IMR-90 (cell line): ENCODE data around the gene NBPF12. TPM values are rescaled to one million over a fixed set of nuclear protein-coding genes. Genes with fewer than 3 reads are reported as not detected.
"Not testable (repeated sequence)": the region's sequence is repeated elsewhere in the genome, so short reads cannot be mapped to it uniquely, and the experiment has no call there.

Source experiments
- ATAC-seq: fragments of 200-7000 bp; cut with Tn5 transposase; 2 replicates; pipeline ENCODE4 v1.9.1; 2020; ENCODE audit warnings: low read depth, mild to moderate bottlenecking, moderate library complexity
- BruUV-seq: library from RNA; stranded (reverse); fragments of 400-500 nt; replicated peaks from 2 replicates; lab custom pipeline; 2021; lab: Mats Ljungman, UMichigan
- CTCF ChIA-PET: fragments of 300-600 bp; formaldehyde crosslinking; extraction: SDS; loops from one replicate; lab custom pipeline; 2021; ENCODE audit warnings: antibody characterized with exemption; lab: Yijun Ruan, JAX
- POLR2A ChIA-PET: fragments of 300-600 bp; sonication (Branson Sonifier 250); formaldehyde crosslinking; loops from one replicate; lab custom pipeline; 2022; ENCODE audit warnings: antibody characterized with exemption; ENCODE audit not compliant: unreplicated experiment; lab: Charles Lee
- DNase-seq: peaks from one replicate; pipeline ENCODE4 v3.0.0; 2013
- H2AFZ ChIP-seq: replicated peaks from 2 replicates; pipeline ENCODE3; 2013; ENCODE audit warnings: low read length, mild to moderate bottlenecking; ENCODE audit not compliant: poor library complexity
- H2AK5ac ChIP-seq: 2 replicates; pipeline ENCODE4 v1.6.1; 2013; ENCODE audit warnings: low read depth, low read length, inconsistent platforms
- H2AK9ac ChIP-seq: replicated peaks from 2 replicates; pipeline ENCODE3; 2013; ENCODE audit warnings: mild to moderate bottlenecking, low read depth, low read length, moderate library complexity; ENCODE audit not compliant: poor library complexity
- H2BK120ac ChIP-seq: 2 replicates; pipeline ENCODE4 v1.6.1; 2013; ENCODE audit warnings: low read depth, low read length, inconsistent platforms
- H2BK15ac ChIP-seq: 3 replicates; pipeline ENCODE4 v1.6.1; 2013; ENCODE audit warnings: low read depth, low read length, inconsistent platforms
- H2BK20ac ChIP-seq: 2 replicates; pipeline ENCODE4 v1.6.1; 2013; ENCODE audit warnings: low read depth, mild to moderate bottlenecking, inconsistent platforms, low read length, moderate library complexity
- H2BK5ac ChIP-seq: 2 replicates; pipeline ENCODE4 v1.6.1; 2013; ENCODE audit warnings: mild to moderate bottlenecking, low read depth, low read length, inconsistent platforms; ENCODE audit not compliant: poor library complexity, severe bottlenecking
- H3K14ac ChIP-seq: replicated peaks from 2 replicates; pipeline ENCODE4 v1.6.1; 2013; ENCODE audit warnings: low read depth, low read length, inconsistent platforms
- H3K18ac ChIP-seq: 2 replicates; pipeline ENCODE4 v1.6.1; 2013; ENCODE audit warnings: low read depth, low read length, control low read depth
- H3K23ac ChIP-seq: 2 replicates; pipeline ENCODE4 v1.6.1; 2013; ENCODE audit warnings: low read depth, low read length, inconsistent platforms
- H3K27ac ChIP-seq: 2 replicates; pipeline ENCODE4 v1.5.1; 2013; ENCODE audit warnings: mild to moderate bottlenecking, control low read depth, low read length; ENCODE audit not compliant: insufficient read depth
- H3K27me3 ChIP-seq: 2 replicates; pipeline ENCODE4 v1.6.1; 2013; ENCODE audit warnings: low read length; ENCODE audit not compliant: control insufficient read depth, insufficient read depth
- H3K36me3 ChIP-seq: 2 replicates; pipeline ENCODE4 v1.6.1; 2013; ENCODE audit warnings: low read length, mixed read lengths; ENCODE audit not compliant: control insufficient read depth, insufficient read depth
- H3K4ac ChIP-seq: 2 replicates; pipeline ENCODE4 v1.6.1; 2013; ENCODE audit warnings: low read depth, low read length, inconsistent platforms
- H3K4me1 ChIP-seq: 2 replicates; pipeline ENCODE4 v1.6.1; 2013; ENCODE audit warnings: low read length, mixed read lengths; ENCODE audit not compliant: control insufficient read depth, insufficient read depth
- H3K4me2 ChIP-seq: 2 replicates; pipeline ENCODE4 v1.6.1; 2013; ENCODE audit warnings: low read depth, mild to moderate bottlenecking, control low read depth, low read length, moderate library complexity
- H3K4me3 ChIP-seq: 2 replicates; pipeline ENCODE4 v1.5.1; 2013; ENCODE audit warnings: low read depth, mild to moderate bottlenecking, control low read depth, low read length, moderate library complexity; ENCODE audit not compliant: insufficient read depth
- H3K56ac ChIP-seq: 2 replicates; pipeline ENCODE4 v1.6.1; 2013; ENCODE audit warnings: low read length, inconsistent platforms; ENCODE audit not compliant: insufficient read depth; ENCODE audit errors: extremely low read depth
- H3K79me1 ChIP-seq, 2 experiments: 2 replicates each; pipeline ENCODE4 v1.6.1; 2013; ENCODE audit warnings: low read length in 2 of 2, inconsistent platforms in 1 of 2, low read depth in 1 of 2
- H3K9ac ChIP-seq: 2 replicates; pipeline ENCODE4 v1.6.1; 2013; ENCODE audit warnings: low read depth, low read length, control low read depth
- H3K9me1 ChIP-seq: 2 replicates; pipeline ENCODE4 v1.6.1; 2013; ENCODE audit warnings: low read length, inconsistent platforms; ENCODE audit not compliant: insufficient read depth
- H3K9me3 ChIP-seq: 2 replicates; pipeline ENCODE4 v1.6.1; 2013; ENCODE audit warnings: low read length; ENCODE audit not compliant: control insufficient read depth, insufficient read depth
- H4K20me1 ChIP-seq: 2 replicates; pipeline ENCODE4 v1.6.1; 2013; ENCODE audit warnings: low read length, inconsistent platforms; ENCODE audit not compliant: insufficient read depth
- H4K5ac ChIP-seq: 2 replicates; pipeline ENCODE4 v1.6.1; 2013; ENCODE audit warnings: mild to moderate bottlenecking, low read depth, low read length, control low read depth
- H4K8ac ChIP-seq, 2 experiments: 2 replicates each; pipeline ENCODE4 v1.6.1; 2013; ENCODE audit warnings: low read depth in 2 of 2, low read length in 2 of 2, control low read depth in 1 of 2, inconsistent platforms in 1 of 2
- H4K91ac ChIP-seq: 2 replicates; pipeline ENCODE4 v1.6.1; 2013; ENCODE audit warnings: low read depth, low read length, inconsistent platforms; ENCODE audit not compliant: insufficient read depth
- WGBS, 2 experiments: methylation state at CpG; one replicate each; pipeline versions ENCODE4 v1.1.5 to v1.1.7; 2013; ENCODE audit warnings: missing lambda C conversion rate in 2 of 2; ENCODE audit not compliant: insufficient read length in 1 of 2; ENCODE audit errors: extremely low coverage in 2 of 2; 5-methylcytosine and 5-hydroxymethylcytosine counted together
- dilution Hi-C: fragments of 300-500 bp; cut with HindIII; formaldehyde crosslinking; loops from one replicate; pipeline ENCODE4 v1.14.3; 2018; ENCODE audit warnings: low sequenced_read_pairs; ENCODE audit not compliant: unreplicated experiment
- in situ Hi-C: fragments of 300-500 bp; cut with MboI; formaldehyde crosslinking; loops from 3 replicates; pipeline ENCODE4 v1.14.3; 2019; ENCODE audit warnings: low sequenced_read_pairs, inconsistent platforms, mixed read lengths
- intact Hi-C: fragments of 100-400 bp; cut with micrococcal nuclease; formaldehyde crosslinking; loops from 2 replicates; pipeline ENCODE4 v1.10.0; 2022
- polyA plus RNA-seq, 3 experiments: library from polyadenylated mRNA; depleted of rRNA; stranded (reverse); fragments of >200 nt; gene quantifications; 2 replicates each; pipeline ENCODE4 v1.2.3, GENCODE V29; 2012; ENCODE audit warnings: low replicate concordance in 1 of 3
- total RNA-seq: library from RNA; depleted of rRNA; stranded (reverse); fragments of >200 nt; gene quantifications from 2 replicates; pipeline ENCODE4 v1.2.3, GENCODE V29; 2012

NBPF12 gene
- total and polyA plus RNA-seq, 2 of the 4 experiments (the other 2 are of a cell fraction): 4.5 to 4.8 TPM

- H2BK15ac ChIP-seq, intact Hi-C loops, H3K14ac ChIP-seq, dilution Hi-C loops, ATAC-seq, in situ Hi-C loops, H4K20me1 ChIP-seq, H3K23ac ChIP-seq, H2AK5ac ChIP-seq, H3K27ac ChIP-seq, H3K36me3 ChIP-seq, H3K4ac ChIP-seq, H3K9me1 ChIP-seq, H4K8ac ChIP-seq, H3K56ac ChIP-seq, H2AFZ ChIP-seq, H2BK20ac ChIP-seq, H4K5ac ChIP-seq, H3K79me1 ChIP-seq, H2BK120ac ChIP-seq, H3K27me3 ChIP-seq, BruUV-seq, H3K4me2 ChIP-seq, H3K4me1 ChIP-seq, POLR2A ChIA-PET, CTCF ChIA-PET, H2BK5ac ChIP-seq, DNase-seq, H3K9me3 ChIP-seq, H2AK9ac ChIP-seq, H4K91ac ChIP-seq, H3K4me3 ChIP-seq, H3K18ac ChIP-seq, H3K9ac ChIP-seq: not testable (repeated sequence)
- no CpG with 5 or more reads among the region's 2 CpGs for WGBS, 2 experiments
These were observed 11.7 kb upstream of the NBPF12 start for GRCh38 chr1:146926413-146926812.

GRCh38 chr1:146930225-146930624 is 7.9 kb upstream of the NBPF12 start:
- not testable (repeated sequence) for BruUV-seq

More at GRCh38 chr1:146930225-146930624, 7.9 kb upstream of the NBPF12 start:
- H3K27me3 ChIP-seq, H3K18ac ChIP-seq, H3K4me2 ChIP-seq, H3K9me3 ChIP-seq, H2BK20ac ChIP-seq, H2BK5ac ChIP-seq, H3K56ac ChIP-seq, H3K14ac ChIP-seq, H3K27ac ChIP-seq, H3K4ac ChIP-seq, H4K91ac ChIP-seq, intact Hi-C loops, H4K20me1 ChIP-seq, H3K79me1 ChIP-seq, CTCF ChIA-PET, in situ Hi-C loops, H4K8ac ChIP-seq, DNase-seq, H3K36me3 ChIP-seq, H3K23ac ChIP-seq, H4K5ac ChIP-seq, H2AK5ac ChIP-seq, H2AFZ ChIP-seq, H3K4me3 ChIP-seq, H3K9ac ChIP-seq, H2AK9ac ChIP-seq, H3K4me1 ChIP-seq, H2BK15ac ChIP-seq, POLR2A ChIA-PET, ATAC-seq, H2BK120ac ChIP-seq, H3K9me1 ChIP-seq, dilution Hi-C loops: not testable (repeated sequence)
- no CpG with 5 or more reads among the region's 1 CpG for WGBS, 2 experiments
